ENCODE data around the gene NRAP. TPM values are rescaled to one million over a fixed set of nuclear protein-coding genes. Genes with fewer than 3 reads are reported as not detected.

Gene NRAP
- polyA plus RNA-seq, 1 of the 3 experiments (the other 2 are of a cell fraction) = not detected

DNA sequence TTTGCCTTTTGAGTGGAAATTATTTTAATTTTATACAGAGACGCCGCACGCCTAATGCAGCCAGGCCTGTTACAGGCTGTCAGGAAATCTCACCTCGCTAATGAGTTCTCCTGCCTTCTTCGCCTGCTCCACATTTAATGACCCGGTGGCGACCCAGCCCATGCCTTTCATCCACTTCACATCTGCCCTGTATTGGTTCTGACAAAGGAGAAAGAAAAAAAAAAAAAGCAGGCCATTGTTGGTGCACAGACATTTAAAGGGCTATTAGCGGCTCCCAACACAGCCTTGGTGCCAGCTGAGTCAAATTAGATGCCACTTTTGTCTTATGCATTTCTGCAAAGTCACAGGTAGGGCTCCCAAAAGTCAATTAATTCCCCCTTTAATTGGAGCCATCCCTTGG lies 43.3 kb downstream of the NRAP start (continued):
- TF ChIP-seq EZH2phosphoT487 (IDR thresholded peaks at IDR 0.05; ENCODE audit: borderline replicate concordance, low read depth) (no peak), MXI1 (IDR thresholded peaks at IDR 0.05; ENCODE audit: low read depth, low read length) (no peak), NFIC (IDR thresholded peaks at IDR 0.05; ENCODE audit: borderline replicate concordance) (no peak), FOXM1 (IDR thresholded peaks at IDR 0.05; ENCODE audit: low read depth) (no peak)
- TF ChIP-seq, protein P1, sequence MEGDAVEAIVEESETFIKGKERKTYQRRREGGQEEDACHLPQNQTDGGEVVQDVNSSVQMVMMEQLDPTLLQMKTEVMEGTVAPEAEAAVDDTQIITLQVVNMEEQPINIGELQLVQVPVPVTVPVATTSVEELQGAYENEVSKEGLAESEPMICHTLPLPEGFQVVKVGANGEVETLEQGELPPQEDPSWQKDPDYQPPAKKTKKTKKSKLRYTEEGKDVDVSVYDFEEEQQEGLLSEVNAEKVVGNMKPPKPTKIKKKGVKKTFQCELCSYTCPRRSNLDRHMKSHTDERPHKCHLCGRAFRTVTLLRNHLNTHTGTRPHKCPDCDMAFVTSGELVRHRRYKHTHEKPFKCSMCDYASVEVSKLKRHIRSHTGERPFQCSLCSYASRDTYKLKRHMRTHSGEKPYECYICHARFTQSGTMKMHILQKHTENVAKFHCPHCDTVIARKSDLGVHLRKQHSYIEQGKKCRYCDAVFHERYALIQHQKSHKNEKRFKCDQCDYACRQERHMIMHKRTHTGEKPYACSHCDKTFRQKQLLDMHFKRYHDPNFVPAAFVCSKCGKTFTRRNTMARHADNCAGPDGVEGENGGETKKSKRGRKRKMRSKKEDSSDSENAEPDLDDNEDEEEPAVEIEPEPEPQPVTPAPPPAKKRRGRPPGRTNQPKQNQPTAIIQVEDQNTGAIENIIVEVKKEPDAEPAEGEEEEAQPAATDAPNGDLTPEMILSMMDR (IDR thresholded peaks at IDR 0.05) = no peak

DNA sequence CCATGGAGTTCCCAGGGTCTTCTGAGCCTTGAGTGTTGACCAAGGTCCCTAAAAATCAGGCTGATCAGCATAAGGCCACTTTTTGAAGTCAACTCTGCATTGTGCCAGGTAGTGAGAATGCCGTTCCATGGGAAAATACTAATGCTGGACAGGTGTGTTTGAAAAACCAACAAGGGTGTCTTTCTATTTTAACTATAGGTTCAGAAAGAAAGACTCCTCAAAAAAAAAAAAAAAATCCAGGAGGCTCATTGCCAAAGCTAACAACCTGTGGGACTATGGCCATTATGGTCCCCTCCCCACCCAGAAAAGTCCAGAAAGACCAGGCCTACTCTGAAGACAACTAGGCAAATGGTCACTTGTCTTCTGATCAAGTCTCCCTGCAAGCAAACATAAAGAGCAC lies 44.4 kb downstream of the NRAP start:
- DNase-seq = no peak
- no peak overlapping the region for H3K4me2 ChIP-seq
- TF ChIP-seq TCF12 (IDR thresholded peaks at IDR 0.05) = no peak
- TF ChIP-seq ELF1 (IDR thresholded peaks at IDR 0.05) = no peak
- no peak for TF ChIP-seq SIN3A (IDR thresholded peaks at IDR 0.05; ENCODE audit: borderline replicate concordance, low read depth, low read length)
- TF ChIP-seq, protein P2, sequence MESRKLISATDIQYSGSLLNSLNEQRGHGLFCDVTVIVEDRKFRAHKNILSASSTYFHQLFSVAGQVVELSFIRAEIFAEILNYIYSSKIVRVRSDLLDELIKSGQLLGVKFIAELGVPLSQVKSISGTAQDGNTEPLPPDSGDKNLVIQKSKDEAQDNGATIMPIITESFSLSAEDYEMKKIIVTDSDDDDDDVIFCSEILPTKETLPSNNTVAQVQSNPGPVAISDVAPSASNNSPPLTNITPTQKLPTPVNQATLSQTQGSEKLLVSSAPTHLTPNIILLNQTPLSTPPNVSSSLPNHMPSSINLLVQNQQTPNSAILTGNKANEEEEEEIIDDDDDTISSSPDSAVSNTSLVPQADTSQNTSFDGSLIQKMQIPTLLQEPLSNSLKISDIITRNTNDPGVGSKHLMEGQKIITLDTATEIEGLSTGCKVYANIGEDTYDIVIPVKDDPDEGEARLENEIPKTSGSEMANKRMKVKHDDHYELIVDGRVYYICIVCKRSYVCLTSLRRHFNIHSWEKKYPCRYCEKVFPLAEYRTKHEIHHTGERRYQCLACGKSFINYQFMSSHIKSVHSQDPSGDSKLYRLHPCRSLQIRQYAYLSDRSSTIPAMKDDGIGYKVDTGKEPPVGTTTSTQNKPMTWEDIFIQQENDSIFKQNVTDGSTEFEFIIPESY (IDR thresholded peaks at IDR 0.05; ENCODE audit: borderline replicate concordance, low read depth) = no peak
- TF ChIP-seq CHD2 (IDR thresholded peaks at IDR 0.05; ENCODE audit: low read length, partially characterized antibody) = no peak
- H3K4me1 ChIP-seq (ENCODE audit: control insufficient read depth in 1 of 2, insufficient read depth in 2 of 2, low read depth in 1 of 2, low read length in 1 of 2) = no peaks in the 10 kb centered on the region; a peak in 1 of 4 replicates
- no peaks in the 10 kb centered on the region for H3K79me2 ChIP-seq (ENCODE audit: insufficient read depth)
- no peaks in the 10 kb centered on the region for H3F3A ChIP-seq (replicated peaks; ENCODE audit: insufficient read depth)
- H3K27ac ChIP-seq (ENCODE audit: low read depth in 2 of 2, low read length in 1 of 2) = no peak overlapping the region
- H3K27me3 ChIP-seq (ENCODE audit: insufficient read depth) = peaks cover under 1% of the 10 kb centered on the region; the same call in 1 of the 2 replicates
- no peak overlapping the region for H3K4me3 ChIP-seq (ENCODE audit: low read depth in 2 of 2, low read length in 1 of 2)
- no peaks in the 10 kb centered on the region for H3K36me3 ChIP-seq (replicated peaks in 1 of 2; ENCODE audit: control insufficient read depth in 1 of 2, insufficient read depth in 2 of 2, low read length in 1 of 2)
- H3K9me2 ChIP-seq = no peaks in the 10 kb centered on the region
- CTCF ChIA-PET = no interaction called here
- no peaks in the 10 kb centered on the region for H4K20me1 ChIP-seq (ENCODE audit: insufficient read depth)
- no peaks in the 10 kb centered on the region for H3K9me3 ChIP-seq
- H3K9ac ChIP-seq = no peak overlapping the region
- POLR2A ChIA-PET = no interaction called here
- H2AFZ ChIP-seq (ENCODE audit: low read depth) = no peak overlapping the region
- 67% methylated on average over 1 of the region's 1 CpG for WGBS (ENCODE audit: low lambda C conversion rate)

DNA sequence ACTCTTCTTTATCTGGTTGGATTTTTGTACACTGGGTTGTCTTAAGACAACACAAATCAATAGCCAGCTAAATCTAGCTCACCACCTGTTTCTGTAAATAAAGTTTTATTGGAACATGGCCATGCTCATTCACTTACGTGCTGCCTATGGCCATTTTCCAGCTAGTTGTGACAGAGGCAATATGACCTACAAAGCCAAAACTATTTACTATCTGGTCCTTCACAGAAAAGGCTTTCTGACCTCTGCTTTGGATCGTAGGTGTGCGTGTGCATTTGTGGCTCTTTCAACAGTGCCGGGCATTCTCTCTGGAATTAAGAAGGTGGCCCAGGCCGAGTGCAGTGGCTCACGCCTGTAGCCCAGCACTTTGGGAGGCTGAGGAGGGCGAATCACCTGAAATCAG lies 45.5 kb downstream of the NRAP start:
- Histone ChIP-seq H3K79me2 (ENCODE audit: insufficient read depth) (no peaks in the 10 kb centered on the region), H4K20me1 (ENCODE audit: insufficient read depth) (no peaks in the 10 kb centered on the region), H3K9me2 (no peaks in the 10 kb centered on the region), H3K9ac (no peak overlapping the region), H3K27me3 (ENCODE audit: insufficient read depth) (peaks cover 12% of the 10 kb centered on the region; the same call in 1 of the 2 replicates), H3K36me3 (replicated peaks in 1 of 2; ENCODE audit: control insufficient read depth in 1 of 2, insufficient read depth in 2 of 2, low read length in 1 of 2) (no peaks in the 10 kb centered on the region), H3K27ac (ENCODE audit: low read depth in 2 of 2, low read length in 1 of 2) (no peak overlapping the region), H3K4me2 (no peak overlapping the region), H3K9me3 (no peaks in the 10 kb centered on the region), H3F3A (replicated peaks; ENCODE audit: insufficient read depth) (no peaks in the 10 kb centered on the region), H3K4me1 (ENCODE audit: control insufficient read depth in 1 of 2, insufficient read depth in 2 of 2, low read depth in 1 of 2, low read length in 1 of 2) (no peaks in the 10 kb centered on the region; a peak in 1 of 4 replicates), H2AFZ (ENCODE audit: low read depth) (no peak overlapping the region), H3K4me3 (ENCODE audit: low read depth in 2 of 2, low read length in 1 of 2) (no peak overlapping the region)
- ChIA-PET POLR2A (no interaction called here), CTCF (interaction anchor here (1.4 kb wide), 1 partner anchor 17 kb away, joined by 3 read pairs; no protein-coding TSS in a partner anchor)
- no peak for DNase-seq
- WGBS (ENCODE audit: low lambda C conversion rate) = 34% methylated on average over 5 of the region's 7 CpGs
- TF ChIP-seq ELF1 (IDR thresholded peaks at IDR 0.05) (no peak), YY1 (IDR thresholded peaks at IDR 0.05; ENCODE audit: low read depth) (no peak), MXI1 (IDR thresholded peaks at IDR 0.05; ENCODE audit: low read depth, low read length) (no peak), TEAD4 (IDR thresholded peaks at IDR 0.05; ENCODE audit: borderline replicate concordance, insufficient read depth) (no peak), FOSL2 (IDR thresholded peaks at IDR 0.05; ENCODE audit: borderline replicate concordance, low read depth) (no peak), RFX5 (IDR thresholded peaks at IDR 0.05; ENCODE audit: low read length) (no peak), RAD21 (IDR thresholded peaks at IDR 0.05; ENCODE audit: low read length) (no peak), JUND (IDR thresholded peaks at IDR 0.05) (no peak), FOXM1 (IDR thresholded peaks at IDR 0.05; ENCODE audit: low read depth) (no peak), CHD2 (IDR thresholded peaks at IDR 0.05; ENCODE audit: low read length, partially characterized antibody) (no peak), NRF1 (IDR thresholded peaks at IDR 0.05; ENCODE audit: low read depth, low read length) (no peak)
- TF ChIP-seq, protein P1 (IDR thresholded peaks at IDR 0.05) = no peak
